GM23338 (cell line): ENCODE data around the gene ITIH5. TPM values are rescaled to one million over a fixed set of nuclear protein-coding genes. Genes with fewer than 3 reads are reported as not detected.

Experiments
- ATAC-seq: fragments of 200-7000 bp; cut with Tn5 transposase; 3 replicates; pipeline ENCODE4 v1.9.1; 2020
- DNase-seq: peaks from one replicate; pipeline ENCODE4 v3.0.0-alpha.2; 2015; ENCODE audit warnings: low spot score
- H2AFZ ChIP-seq: fragments of 200-600 bp; sonication (generic); 2 replicates; pipeline ENCODE4 v1.8.0; 2016; ENCODE audit warnings: antibody characterized with exemption, mild to moderate bottlenecking, moderate library complexity
- H3F3A ChIP-seq: fragments of 200-600 bp; sonication (generic); replicated peaks from 2 replicates; pipeline ENCODE4 v1.8.0; 2017; ENCODE audit warnings: antibody characterized with exemption, mixed run types, low read depth
- H3K27ac ChIP-seq: fragments of 200-600 bp; sonication (generic); 2 replicates; pipeline ENCODE4 v1.6.1; 2016; ENCODE audit warnings: low read depth
- H3K27me3 ChIP-seq: fragments of 200-600 bp; sonication (generic); 2 replicates; pipeline ENCODE4 v1.8.0; 2016; ENCODE audit warnings: mild to moderate bottlenecking, mixed run types, moderate library complexity; ENCODE audit not compliant: insufficient read depth
- H3K36me3 ChIP-seq: fragments of 200-600 bp; sonication (generic); 2 replicates; pipeline ENCODE4 v1.8.0; 2016; ENCODE audit warnings: mild to moderate bottlenecking; ENCODE audit not compliant: insufficient read depth
- H3K4me1 ChIP-seq: fragments of 200-600 bp; sonication (generic); 2 replicates; pipeline ENCODE4 v1.8.0; 2016; ENCODE audit warnings: mild to moderate bottlenecking, moderate library complexity; ENCODE audit not compliant: insufficient read depth
- H3K4me2 ChIP-seq: fragments of 200-600 bp; sonication (generic); 2 replicates; pipeline ENCODE4 v1.7.1; 2017; ENCODE audit warnings: mixed run types
- H3K4me3 ChIP-seq: fragments of 200-600 bp; sonication (generic); 2 replicates; pipeline ENCODE4 v1.6.1; 2016; ENCODE audit warnings: mixed run types
- H3K79me2 ChIP-seq: fragments of 200-600 bp; sonication (generic); replicated peaks from 2 replicates; pipeline ENCODE4 v1.8.0; 2017; ENCODE audit warnings: mild to moderate bottlenecking; ENCODE audit not compliant: insufficient read depth
- H3K9me2 ChIP-seq: fragments of 200-600 bp; sonication (generic); 2 replicates; pipeline ENCODE4 v1.8.0; 2017; ENCODE audit not compliant: insufficient read depth
- H4K20me1 ChIP-seq: fragments of 200-600 bp; sonication (generic); replicated peaks from 2 replicates; pipeline ENCODE4 v1.8.0; 2017; ENCODE audit warnings: mild to moderate bottlenecking; ENCODE audit not compliant: insufficient read depth
- H3K27ac Mint-ChIP-seq: 2 replicates; pipeline ENCODE4 v1.8.0; 2020; ENCODE audit warnings: inconsistent platforms, mild to moderate bottlenecking, moderate library complexity, mixed read lengths
- H3K27me3 Mint-ChIP-seq: 3 replicates; pipeline ENCODE4 v1.8.0; 2022; ENCODE audit warnings: low read depth, mild to moderate bottlenecking, moderate library complexity, mixed read lengths, inconsistent platforms; ENCODE audit not compliant: insufficient read depth, poor library complexity
- H3K36me3 Mint-ChIP-seq: 3 replicates; pipeline ENCODE4 v1.8.0; 2021; ENCODE audit warnings: low read depth, mild to moderate bottlenecking, inconsistent platforms, moderate library complexity, mixed read lengths
- H3K4me1 Mint-ChIP-seq: 3 replicates; pipeline ENCODE4 v1.8.0; 2020; ENCODE audit warnings: mild to moderate bottlenecking, inconsistent platforms, mixed read lengths
- H3K4me3 Mint-ChIP-seq: 3 replicates; pipeline ENCODE4 v1.8.0; 2021; ENCODE audit warnings: moderate library complexity, mild to moderate bottlenecking, inconsistent platforms, mixed read lengths
- H3K9me3 Mint-ChIP-seq: 3 replicates; pipeline ENCODE4 v1.8.0; 2020; ENCODE audit warnings: moderate library complexity, mild to moderate bottlenecking, inconsistent platforms, mixed read lengths
- CREB1 ChIP-seq: fragments of 250-450 bp; sonication (Bioruptor Pico); IDR thresholded peaks from 2 replicates; pipeline ENCODE4 v1.5.0; 2020; ENCODE audit warnings: low read depth, mild to moderate bottlenecking, moderate library complexity
- CTCF ChIP-seq, 2 experiments: fragments of 200-600 bp in 1 of 2; sonication (generic) in 1 of 2; conservative IDR thresholded peaks; 2 replicates each; pipeline versions ENCODE4 v1.5.1 to v1.6.1; 2016 to 2017; ENCODE audit warnings: antibody characterized with exemption in 2 of 2, low read depth in 2 of 2, mild to moderate bottlenecking in 2 of 2, moderate library complexity in 1 of 2
- ETS1 ChIP-seq: IDR thresholded peaks from 2 replicates; pipeline ENCODE4 v1.6.1; 2016; ENCODE audit warnings: antibody characterized with exemption
- EZH2 ChIP-seq: fragments of 200-600 bp; sonication (generic); IDR thresholded peaks from one replicate; pipeline ENCODE4 v1.8.0; 2017; ENCODE audit warnings: antibody characterized with exemption, mild to moderate bottlenecking, low read depth; ENCODE audit not compliant: unreplicated experiment
- JUNB ChIP-seq: IDR thresholded peaks from one replicate; pipeline ENCODE4 v1.6.1; 2016; ENCODE audit warnings: antibody characterized with exemption; ENCODE audit not compliant: unreplicated experiment
- NANOG ChIP-seq: IDR thresholded peaks from 2 replicates; pipeline ENCODE4 v1.6.1; 2016; ENCODE audit warnings: antibody characterized with exemption, borderline replicate concordance
- POLR2AphosphoS5 ChIP-seq: IDR thresholded peaks from 2 replicates; pipeline ENCODE4 v1.6.1; 2016; ENCODE audit warnings: antibody characterized with exemption, low read depth
- REST ChIP-seq: IDR thresholded peaks from one replicate; pipeline ENCODE4 v1.6.1; 2018; ENCODE audit warnings: antibody characterized with exemption; ENCODE audit not compliant: unreplicated experiment
- STAT1 ChIP-seq: IDR thresholded peaks from one replicate; pipeline ENCODE4 v1.6.1; 2016; ENCODE audit warnings: antibody characterized with exemption; ENCODE audit not compliant: unreplicated experiment
- ZNF114 ChIP-seq: fragments of 250-450 bp; sonication (Bioruptor Pico); IDR thresholded peaks from 2 replicates; pipeline ENCODE4 v1.5.0; 2020; ENCODE audit warnings: mild to moderate bottlenecking, moderate library complexity
- ZNF331 ChIP-seq: fragments of 250-450 bp; sonication (Bioruptor Pico); IDR thresholded peaks from 2 replicates; pipeline ENCODE4 v1.5.0; 2020; ENCODE audit warnings: low read depth, mild to moderate bottlenecking, moderate library complexity
- polyA plus RNA-seq: library from polyadenylated mRNA; unstranded; fragments of >200 nt; fragmentation: Nextera tagmentation; extraction: Ambion mirVana; gene quantifications from 2 replicates; pipeline ENCODE4 v1.2.1, GENCODE V29; 2016
- total RNA-seq: library from RNA; depleted of rRNA; stranded (reverse); fragments of >200 nt; shearing (Covaris generic); gene quantifications from 2 replicates; pipeline ENCODE4 v1.2.3, GENCODE V29; 2014
- TF ChIP-seq, protein P1 (sequence below): fragments of 250-450 bp; sonication (Bioruptor Pico); IDR thresholded peaks from 2 replicates; pipeline ENCODE4 v1.5.0; 2020; ENCODE audit warnings: mild to moderate bottlenecking, moderate library complexity

The ITIH5 gene
- total and polyA plus RNA-seq, 2 experiments from 2014 or later: 0.99 to 2.2 TPM

DNA sequence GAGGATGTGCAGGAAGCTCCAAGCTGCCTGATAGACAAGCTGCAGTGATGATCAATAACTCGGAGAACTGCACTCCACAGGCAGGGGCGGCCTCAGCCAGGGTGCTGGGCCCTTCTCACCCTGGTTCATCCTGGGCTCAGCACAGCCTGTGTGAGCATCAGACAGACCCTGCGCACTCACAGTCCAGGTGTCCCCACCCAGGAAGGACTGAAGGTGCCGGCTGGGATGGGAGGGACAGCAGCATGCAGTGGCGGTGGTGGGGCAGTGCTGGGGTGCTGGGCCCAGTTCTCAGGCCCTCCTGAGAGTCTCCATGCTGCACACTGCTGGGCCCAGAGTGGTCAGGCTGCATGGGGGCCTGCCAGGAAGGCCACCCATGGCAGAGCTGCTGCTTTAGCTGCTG, 74.1 kb downstream of the ITIH5 start:
- H3K36me3 Mint-ChIP-seq: no peaks in the 10 kb centered on the region; the same call in 2 of the 3 replicates
- H4K20me1 ChIP-seq: no peaks in the 10 kb centered on the region
- TF ChIP-seq ZNF331 (CRISPR knock-in tag) (no peak), CTCF (conservative IDR thresholded peaks at IDR 0.05; ENCODE audit: low read depth in 2 of 2) (no peak), EZH2 (no peak), POLR2AphosphoS5 (no peak), REST (no peak), NANOG (no peak), JUNB (no peak), ETS1 (no peak), ZNF114 (no peak), CREB1 (CRISPR knock-in tag) (no peak), STAT1 (no peak)
- TF ChIP-seq, protein P1, sequence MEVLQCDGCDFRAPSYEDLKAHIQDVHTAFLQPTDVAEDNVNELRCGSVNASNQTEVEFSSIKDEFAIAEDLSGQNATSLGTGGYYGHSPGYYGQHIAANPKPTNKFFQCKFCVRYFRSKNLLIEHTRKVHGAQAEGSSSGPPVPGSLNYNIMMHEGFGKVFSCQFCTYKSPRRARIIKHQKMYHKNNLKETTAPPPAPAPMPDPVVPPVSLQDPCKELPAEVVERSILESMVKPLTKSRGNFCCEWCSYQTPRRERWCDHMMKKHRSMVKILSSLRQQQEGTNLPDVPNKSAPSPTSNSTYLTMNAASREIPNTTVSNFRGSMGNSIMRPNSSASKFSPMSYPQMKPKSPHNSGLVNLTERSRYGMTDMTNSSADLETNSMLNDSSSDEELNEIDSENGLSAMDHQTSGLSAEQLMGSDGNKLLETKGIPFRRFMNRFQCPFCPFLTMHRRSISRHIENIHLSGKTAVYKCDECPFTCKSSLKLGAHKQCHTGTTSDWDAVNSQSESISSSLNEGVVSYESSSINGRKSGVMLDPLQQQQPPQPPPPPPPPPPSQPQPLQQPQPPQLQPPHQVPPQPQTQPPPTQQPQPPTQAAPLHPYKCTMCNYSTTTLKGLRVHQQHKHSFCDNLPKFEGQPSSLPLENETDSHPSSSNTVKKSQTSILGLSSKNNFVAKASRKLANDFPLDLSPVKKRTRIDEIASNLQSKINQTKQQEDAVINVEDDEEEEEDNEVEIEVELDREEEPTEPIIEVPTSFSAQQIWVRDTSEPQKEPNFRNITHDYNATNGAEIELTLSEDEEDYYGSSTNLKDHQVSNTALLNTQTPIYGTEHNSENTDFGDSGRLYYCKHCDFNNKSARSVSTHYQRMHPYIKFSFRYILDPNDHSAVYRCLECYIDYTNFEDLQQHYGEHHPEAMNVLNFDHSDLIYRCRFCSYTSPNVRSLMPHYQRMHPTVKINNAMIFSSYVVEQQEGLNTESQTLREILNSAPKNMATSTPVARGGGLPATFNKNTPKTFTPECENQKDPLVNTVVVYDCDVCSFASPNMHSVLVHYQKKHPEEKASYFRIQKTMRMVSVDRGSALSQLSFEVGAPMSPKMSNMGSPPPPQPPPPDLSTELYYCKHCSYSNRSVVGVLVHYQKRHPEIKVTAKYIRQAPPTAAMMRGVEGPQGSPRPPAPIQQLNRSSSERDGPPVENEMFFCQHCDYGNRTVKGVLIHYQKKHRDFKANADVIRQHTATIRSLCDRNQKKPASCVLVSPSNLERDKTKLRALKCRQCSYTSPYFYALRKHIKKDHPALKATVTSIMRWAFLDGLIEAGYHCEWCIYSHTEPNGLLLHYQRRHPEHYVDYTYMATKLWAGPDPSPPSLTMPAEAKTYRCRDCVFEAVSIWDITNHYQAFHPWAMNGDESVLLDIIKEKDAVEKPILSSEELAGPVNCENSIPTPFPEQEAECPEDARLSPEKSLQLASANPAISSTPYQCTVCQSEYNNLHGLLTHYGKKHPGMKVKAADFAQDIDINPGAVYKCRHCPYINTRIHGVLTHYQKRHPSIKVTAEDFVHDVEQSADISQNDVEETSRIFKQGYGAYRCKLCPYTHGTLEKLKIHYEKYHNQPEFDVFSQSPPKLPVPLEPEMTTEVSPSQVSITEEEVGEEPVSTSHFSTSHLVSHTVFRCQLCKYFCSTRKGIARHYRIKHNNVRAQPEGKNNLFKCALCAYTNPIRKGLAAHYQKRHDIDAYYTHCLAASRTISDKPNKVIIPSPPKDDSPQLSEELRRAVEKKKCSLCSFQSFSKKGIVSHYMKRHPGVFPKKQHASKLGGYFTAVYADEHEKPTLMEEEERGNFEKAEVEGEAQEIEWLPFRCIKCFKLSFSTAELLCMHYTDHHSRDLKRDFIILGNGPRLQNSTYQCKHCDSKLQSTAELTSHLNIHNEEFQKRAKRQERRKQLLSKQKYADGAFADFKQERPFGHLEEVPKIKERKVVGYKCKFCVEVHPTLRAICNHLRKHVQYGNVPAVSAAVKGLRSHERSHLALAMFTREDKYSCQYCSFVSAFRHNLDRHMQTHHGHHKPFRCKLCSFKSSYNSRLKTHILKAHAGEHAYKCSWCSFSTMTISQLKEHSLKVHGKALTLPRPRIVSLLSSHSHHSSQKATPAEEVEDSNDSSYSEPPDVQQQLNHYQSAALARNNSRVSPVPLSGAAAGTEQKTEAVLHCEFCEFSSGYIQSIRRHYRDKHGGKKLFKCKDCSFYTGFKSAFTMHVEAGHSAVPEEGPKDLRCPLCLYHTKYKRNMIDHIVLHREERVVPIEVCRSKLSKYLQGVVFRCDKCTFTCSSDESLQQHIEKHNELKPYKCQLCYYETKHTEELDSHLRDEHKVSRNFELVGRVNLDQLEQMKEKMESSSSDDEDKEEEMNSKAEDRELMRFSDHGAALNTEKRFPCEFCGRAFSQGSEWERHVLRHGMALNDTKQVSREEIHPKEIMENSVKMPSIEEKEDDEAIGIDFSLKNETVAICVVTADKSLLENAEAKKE (CRISPR knock-in tag): no peak
- H3K27me3 ChIP-seq: no peaks in the 10 kb centered on the region
- no peaks in the 10 kb centered on the region for H3K9me3 Mint-ChIP-seq
- H3K4me2 ChIP-seq: no peak overlapping the region
- H2AFZ ChIP-seq: no peak overlapping the region
- peaks cover 3% of the 10 kb centered on the region for H3K27me3 Mint-ChIP-seq
- no peaks in the 10 kb centered on the region for H3K36me3 ChIP-seq
- H3K27ac Mint-ChIP-seq: no peak overlapping the region
- H3K4me1 Mint-ChIP-seq: no peaks in the 10 kb centered on the region; the same call in 2 of the 3 replicates
- DNase-seq (no peak), ATAC-seq (no peak)
- no peaks in the 10 kb centered on the region for H3F3A ChIP-seq
- no peaks in the 10 kb centered on the region for H3K4me1 ChIP-seq
- no peak overlapping the region for H3K4me3 ChIP-seq
- no peak overlapping the region for H3K27ac ChIP-seq
- H3K79me2 ChIP-seq: no peaks in the 10 kb centered on the region
- no peak overlapping the region for H3K4me3 Mint-ChIP-seq
- H3K9me2 ChIP-seq: no peaks in the 10 kb centered on the region
